ENCODE measurements around the gene TTC17.

The TTC17 gene

DNA sequence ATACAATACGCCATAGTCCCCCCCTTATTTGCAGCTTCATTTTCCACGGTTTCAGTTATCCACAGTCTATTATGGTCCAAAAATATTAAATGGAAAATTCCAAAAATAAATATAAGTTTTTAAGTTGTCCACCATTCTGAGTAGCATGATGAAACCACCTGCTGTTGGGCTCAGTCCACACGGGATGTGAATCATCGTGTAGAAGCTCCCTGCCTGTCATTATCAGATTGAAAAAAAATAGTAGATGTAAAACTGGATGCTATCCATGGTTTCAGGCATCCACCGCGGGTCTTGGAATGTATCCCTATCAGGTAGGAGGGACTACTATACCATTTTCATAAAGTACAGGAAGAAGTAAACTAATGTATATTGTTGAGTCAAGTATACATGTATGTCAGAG lies 127.4 kb downstream of the TTC17 start:
- peak; percentile 34 for DNase-seq

DNA sequence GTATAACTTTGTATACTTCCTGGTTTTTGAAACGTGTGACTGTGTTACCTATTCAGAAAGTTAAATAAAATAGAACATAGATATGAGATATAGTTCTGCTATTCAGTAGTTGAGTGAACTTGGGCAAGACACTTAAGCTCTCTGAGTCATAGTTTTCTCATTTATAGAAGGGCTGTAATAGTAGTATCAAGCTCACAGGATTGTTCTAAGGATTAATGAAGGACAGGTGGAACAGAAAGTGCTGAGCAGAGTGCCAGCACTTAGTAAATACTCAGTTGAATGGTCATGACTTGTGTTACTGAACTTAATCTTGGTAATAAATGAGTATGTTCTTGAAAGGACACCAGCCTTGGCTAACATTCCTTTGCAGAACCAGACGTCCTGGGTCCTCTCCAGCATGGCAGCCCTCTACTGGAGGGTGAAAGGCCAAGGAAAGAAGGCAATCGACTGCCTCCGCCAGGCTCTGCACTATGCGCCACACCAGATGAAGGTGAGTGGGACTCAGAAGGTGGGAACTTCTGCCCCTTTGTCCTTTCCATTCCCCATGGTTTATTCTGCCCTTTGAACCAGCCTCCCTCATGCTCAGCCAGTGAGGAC lies 131.2 kb downstream of the TTC17 start:
- no peak for DNase-seq

- DNase-seq: no peak
Measured at GRCh38 chr11:43492701-43493100, 134.0 kb downstream of the TTC17 start.

GRCh38 chr11:43493431-43493830 lies 134.7 kb downstream of the TTC17 start:
- DNase-seq: no peak

DNA sequence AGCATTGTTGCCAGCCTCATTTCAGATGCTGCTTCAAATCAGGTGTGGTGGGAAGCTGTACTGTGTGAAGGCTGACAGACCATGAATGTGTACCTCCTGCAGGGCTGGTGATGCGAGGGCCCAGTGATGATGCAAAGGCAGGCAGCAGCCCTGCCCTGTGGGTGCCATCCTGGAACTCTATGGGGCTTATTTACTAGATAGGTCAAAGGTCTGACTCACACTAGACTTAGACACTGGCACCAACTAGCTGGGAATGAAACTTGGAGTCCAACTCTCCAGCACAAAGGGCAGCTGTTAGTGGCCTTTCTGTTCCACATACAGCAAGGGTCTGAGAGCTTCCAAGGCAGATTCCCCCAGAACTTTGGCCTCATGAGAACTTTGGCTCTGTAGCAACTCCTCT lies 138.4 kb downstream of the TTC17 start:
- DNase-seq: no peak

DNA sequence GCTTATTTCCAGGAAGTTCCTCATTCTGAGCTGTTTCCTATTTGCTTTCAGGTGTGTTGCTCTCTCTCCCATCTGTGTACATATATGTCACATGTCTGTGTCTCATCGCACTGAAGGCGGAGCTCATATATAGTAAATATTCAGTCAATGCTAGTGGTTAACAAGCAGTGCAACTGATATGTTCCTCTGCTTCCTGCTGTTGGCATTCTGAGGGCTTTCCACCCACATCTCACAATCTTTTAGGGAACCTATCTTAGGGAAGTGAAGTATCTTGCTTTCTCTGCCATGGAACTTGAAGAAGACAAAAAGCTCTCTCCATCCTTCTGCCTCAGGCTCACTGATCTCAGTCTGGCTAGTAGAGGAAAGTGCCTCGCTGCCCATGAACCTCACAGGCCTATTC lies 139.8 kb downstream of the TTC17 start:
- no peak for DNase-seq

GRCh38 chr11:43503417-43503816 lies 144.7 kb downstream of the TTC17 start:
- DNase-seq: no peak

GRCh38 chr11:43504316-43504950 lies 145.7 kb downstream of the TTC17 start:
- DNase-seq: peak; percentile 6

DNA sequence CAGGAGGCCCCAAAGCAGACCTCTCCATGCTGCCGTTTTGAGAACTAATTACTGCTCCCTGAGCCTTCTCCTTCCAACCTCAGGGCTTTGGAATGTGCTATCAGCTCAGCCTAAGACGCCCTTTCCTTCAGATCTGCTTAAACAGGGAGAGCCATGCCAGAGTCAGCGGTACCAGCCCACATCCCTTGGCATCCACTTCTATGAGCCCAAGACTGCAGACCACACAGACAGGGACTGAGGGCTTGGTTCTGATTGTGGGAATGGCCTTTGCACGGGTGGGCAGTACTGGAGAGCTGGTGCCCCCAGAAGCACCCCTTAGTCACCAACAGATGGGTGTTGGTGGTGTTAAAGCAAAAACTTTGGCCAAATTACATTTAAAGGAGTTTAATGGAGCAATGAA lies 146.5 kb downstream of the TTC17 start:
- no peak for DNase-seq

DNA sequence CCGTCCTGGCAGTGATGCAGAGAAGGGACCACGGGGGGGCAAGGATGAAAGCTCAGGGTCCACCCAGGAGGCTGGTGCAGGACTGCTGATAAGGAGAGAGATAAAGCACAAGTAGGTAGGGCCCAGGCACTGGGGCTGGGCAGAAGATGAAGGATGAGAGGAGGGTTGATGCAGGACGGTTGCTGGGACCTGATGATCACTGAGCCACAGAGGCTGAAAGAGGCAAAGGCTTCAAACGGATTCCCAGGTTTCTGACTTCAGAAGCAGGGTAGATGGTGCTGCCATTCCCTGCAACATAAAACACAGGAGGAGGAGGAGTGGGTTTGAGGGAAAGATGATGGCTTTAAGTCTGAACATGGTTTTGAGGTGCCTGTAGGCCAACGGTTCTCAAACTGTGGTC lies 148.5 kb downstream of the TTC17 start:
- DNase-seq: no peak

DNA sequence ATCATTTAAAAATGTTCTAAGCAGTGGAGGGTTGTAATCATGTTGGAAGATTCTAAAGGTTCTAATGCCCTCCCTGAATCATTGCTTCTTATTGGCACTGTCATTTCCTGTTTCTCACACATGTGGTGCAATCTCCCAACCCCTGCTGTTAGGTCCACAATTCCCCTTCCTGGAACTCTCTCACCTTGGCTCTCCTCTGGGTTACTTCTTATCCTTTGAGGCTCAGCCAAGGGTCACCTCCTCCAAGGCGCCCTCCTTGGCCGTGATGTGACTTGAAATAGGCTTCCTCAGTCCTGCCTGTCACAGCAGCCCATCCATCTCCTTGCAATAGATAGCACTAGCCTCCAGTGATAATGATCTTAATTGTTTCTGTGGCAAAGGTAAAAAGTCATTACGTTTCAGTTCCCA lies 149.8 kb downstream of the TTC17 start:
- DNase-seq: peak; percentile 47

DNA sequence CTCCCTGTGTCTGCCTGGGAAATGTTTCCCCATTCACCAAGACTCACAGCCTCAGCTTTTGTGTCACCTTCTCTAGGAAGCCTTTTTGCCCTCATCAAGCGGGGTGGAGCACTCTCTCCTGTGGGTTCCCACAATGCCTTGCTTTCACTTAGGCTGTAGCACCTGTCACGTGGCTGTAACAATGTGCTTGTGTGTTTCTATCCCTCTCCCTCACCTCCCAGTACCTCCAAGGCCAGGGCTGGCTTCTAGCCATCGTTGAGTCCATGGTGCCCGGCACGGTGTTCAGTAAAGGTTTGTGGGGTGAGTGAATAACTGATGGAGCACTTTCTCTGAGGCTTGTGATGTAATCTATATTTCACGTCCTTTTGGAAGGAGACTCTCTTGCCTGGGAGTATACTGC lies 153.2 kb downstream of the TTC17 start:
- DNase-seq: no peak

DNA sequence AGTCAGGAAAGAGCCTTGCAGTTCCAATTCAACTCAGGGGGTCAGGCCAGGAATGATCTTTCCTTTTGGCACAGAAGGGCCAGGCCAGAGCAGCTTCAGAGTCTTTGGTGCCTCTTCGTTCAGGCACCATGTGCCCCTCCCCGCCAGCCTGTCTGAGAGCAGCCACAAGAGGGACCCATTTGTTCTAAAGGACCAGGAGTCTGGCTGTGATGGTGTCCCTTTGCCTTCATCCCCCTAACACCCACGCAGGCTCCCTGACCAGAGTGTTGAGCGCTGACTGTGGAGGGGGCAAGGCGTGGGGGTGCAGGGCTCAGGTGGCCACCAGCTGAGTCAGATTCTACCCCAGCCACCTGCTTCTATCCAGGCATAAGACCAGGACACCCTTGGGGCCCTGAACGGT lies 156.4 kb downstream of the TTC17 start:
- DNase-seq: no peak

- no peak for DNase-seq
Measured at GRCh38 chr11:43516316-43516850, 157.7 kb downstream of the TTC17 start.

- peak; percentile 6 for DNase-seq
Measured at GRCh38 chr11:43517518-43517917, 158.8 kb downstream of the TTC17 start.

DNA sequence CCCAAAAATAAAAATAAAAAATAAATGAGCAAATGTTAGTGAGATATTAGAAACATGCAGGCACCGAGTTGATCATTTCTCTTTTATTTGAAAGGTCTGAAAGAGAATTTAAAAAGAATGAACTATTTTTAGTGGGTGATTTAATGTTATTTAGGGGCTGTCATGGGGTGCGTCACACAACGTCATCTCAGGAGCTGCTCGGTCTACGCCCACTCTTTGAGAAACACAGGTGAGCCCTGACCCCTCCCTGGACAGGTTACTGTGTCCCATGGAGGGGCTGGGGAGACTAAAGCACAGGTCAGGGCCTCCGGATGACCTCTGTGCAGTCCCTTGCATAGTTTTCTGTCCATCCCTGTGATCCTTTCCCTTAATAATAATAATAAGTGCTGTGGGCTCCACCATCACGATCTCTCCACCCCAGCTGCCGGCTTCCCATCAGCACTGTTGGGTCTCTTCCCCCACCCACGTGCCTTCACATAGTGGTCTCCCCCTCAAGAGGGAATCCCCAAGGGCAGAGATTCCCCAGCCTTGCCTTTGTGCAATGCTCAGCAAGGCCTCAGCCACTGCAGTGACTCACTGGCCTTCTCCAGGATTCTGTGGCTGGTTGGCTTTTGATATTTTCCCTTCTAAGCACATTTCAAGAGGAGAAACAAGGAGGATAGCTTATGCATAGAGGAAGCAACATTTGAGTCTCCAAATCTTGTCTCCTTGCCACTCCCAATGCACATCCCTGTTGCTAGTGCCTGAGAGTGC lies 159.9 kb downstream of the TTC17 start:
- peak; percentile 37 for DNase-seq

GRCh38 chr11:43521471-43521870 lies 162.8 kb downstream of the TTC17 start:
- DNase-seq: no peak

GRCh38 chr11:43523632-43524031 lies 164.9 kb downstream of the TTC17 start:
- DNase-seq: no peak

GRCh38 chr11:43532041-43532440 lies 173.3 kb downstream of the TTC17 start:
- no peak for DNase-seq

DNA sequence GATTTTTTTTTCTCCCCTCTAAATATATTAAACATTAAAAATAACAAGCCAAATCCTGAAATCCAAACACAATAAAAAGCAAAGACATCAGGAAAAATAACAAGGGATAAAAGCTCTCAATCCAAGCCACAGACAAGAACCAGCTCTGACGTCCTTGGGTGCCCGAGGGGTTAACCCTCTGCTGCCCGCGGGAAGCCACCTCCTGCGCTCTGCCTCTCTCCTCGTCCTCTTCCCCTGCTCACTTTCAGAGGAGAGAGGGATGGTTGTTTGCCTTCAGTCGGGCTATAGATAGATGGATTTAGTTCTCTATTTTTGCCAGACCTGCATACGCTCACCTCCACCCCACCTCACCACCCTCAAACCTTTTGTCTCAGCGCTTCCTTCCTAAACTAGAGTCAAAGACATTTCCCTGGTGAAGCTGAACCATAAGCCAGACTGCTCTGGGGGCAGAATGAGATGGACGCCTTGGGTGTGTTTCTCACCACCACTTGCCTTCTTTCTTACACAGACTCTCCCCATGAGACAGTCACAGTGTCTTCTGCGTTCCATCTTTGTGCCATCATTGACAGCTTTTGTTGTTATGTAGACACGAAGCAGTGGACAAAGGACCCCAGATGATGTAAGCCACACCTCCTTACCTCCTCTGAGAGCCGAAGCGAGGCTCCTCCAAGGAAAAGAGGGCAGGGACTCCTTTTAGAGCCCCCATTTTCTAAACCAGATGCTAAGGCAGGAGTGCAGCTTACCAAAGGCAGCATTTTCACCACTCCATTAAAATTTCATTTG lies 179.3 kb downstream of the TTC17 start:
- no peak for DNase-seq

DNA sequence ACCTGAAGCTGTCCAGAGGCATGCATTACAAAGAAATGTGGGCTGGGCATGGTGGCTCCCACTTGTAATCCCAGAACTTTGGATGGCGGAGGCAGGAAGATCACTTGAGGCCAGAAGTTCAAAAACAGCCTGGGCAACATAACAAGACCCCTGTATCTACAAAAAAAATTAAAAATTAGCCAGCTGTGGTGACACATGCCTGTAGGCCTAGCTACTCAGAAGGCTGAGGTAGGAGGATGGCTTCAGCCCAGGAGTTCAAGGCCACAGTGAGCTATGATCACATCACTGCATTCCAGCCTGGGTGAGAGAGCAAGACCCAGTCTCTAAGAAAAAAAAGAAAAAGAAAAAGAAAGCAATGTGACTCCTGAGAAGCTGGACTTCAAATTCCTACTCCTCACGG lies 183.3 kb downstream of the TTC17 start:
- DNase-seq: no peak

- no peak for DNase-seq
Measured at GRCh38 chr11:43542750-43543712, 184.3 kb downstream of the TTC17 start.
